ENCODE data around the gene CCM2L.
A peak's percentile ranks its signal among the peaks of the same experiment; 100 is the strongest.

CCM2L gene

GRCh38 chr20:32045999-32046398 is 35.8 kb downstream of the CCM2L start:
- Histone ChIP-seq H3K4me1 (ENCODE audit: insufficient read depth, poor library complexity, severe bottlenecking) (no peaks in the 10 kb centered on the region), H3K36me3 (ENCODE audit: low read depth) (no peaks in the 10 kb centered on the region), H3K4me3 (ENCODE audit: severe bottlenecking) (no peak overlapping the region), H3K27ac (ENCODE audit: poor library complexity, severe bottlenecking) (no peak overlapping the region), H3K9me3 (ENCODE audit: severe bottlenecking) (no peaks in the 10 kb centered on the region), H3K27me3 (ENCODE audit: insufficient read depth, poor library complexity, severe bottlenecking) (peaks cover 46% of the 10 kb centered on the region)
- ATAC-seq (ENCODE audit: low read depth), result no peak; the same call in 2 of the 3 replicates
- DNase-seq (ENCODE audit: low spot score), result no peak
- no peak for TF ChIP-seq CTCF (IDR thresholded peaks at IDR 0.05; ENCODE audit: poor library complexity, severe bottlenecking)

GRCh38 chr20:32050324-32050841 is 40.1 kb downstream of the CCM2L start:
- Histone ChIP-seq H3K4me1 (ENCODE audit: insufficient read depth, poor library complexity, severe bottlenecking) (no peaks in the 10 kb centered on the region), H3K36me3 (ENCODE audit: low read depth) (no peaks in the 10 kb centered on the region), H3K27me3 (ENCODE audit: insufficient read depth, poor library complexity, severe bottlenecking) (peaks cover 64% of the 10 kb centered on the region), H3K9me3 (ENCODE audit: severe bottlenecking) (no peaks in the 10 kb centered on the region), H3K27ac (ENCODE audit: poor library complexity, severe bottlenecking) (no peak overlapping the region), H3K4me3 (ENCODE audit: severe bottlenecking) (no peak overlapping the region)
- no peak for ATAC-seq (ENCODE audit: low read depth)
- TF ChIP-seq CTCF (IDR thresholded peaks at IDR 0.05; ENCODE audit: poor library complexity, severe bottlenecking), result no peak
- DNase-seq (ENCODE audit: low spot score), result no peak

GRCh38 chr20:32050851-32051556 is 40.8 kb downstream of the CCM2L start:
- H3K4me3 ChIP-seq (ENCODE audit: severe bottlenecking), result no peak overlapping the region
- no peak overlapping the region for H3K27ac ChIP-seq (ENCODE audit: poor library complexity, severe bottlenecking)
- H3K27me3 ChIP-seq (ENCODE audit: insufficient read depth, poor library complexity, severe bottlenecking), result peaks cover 69% of the 10 kb centered on the region
- no peak for DNase-seq (ENCODE audit: low spot score)
- no peaks in the 10 kb centered on the region for H3K9me3 ChIP-seq (ENCODE audit: severe bottlenecking)
- ATAC-seq (ENCODE audit: low read depth), result peak; percentile 19; the same call in 2 of the 3 replicates
- TF ChIP-seq CTCF (IDR thresholded peaks at IDR 0.05; ENCODE audit: poor library complexity, severe bottlenecking), result no peak
- no peaks in the 10 kb centered on the region for H3K4me1 ChIP-seq (ENCODE audit: insufficient read depth, poor library complexity, severe bottlenecking)
- H3K36me3 ChIP-seq (ENCODE audit: low read depth), result no peaks in the 10 kb centered on the region

GRCh38 chr20:32051720-32052089 is 41.5 kb downstream of the CCM2L start:
- Histone ChIP-seq H3K9me3 (ENCODE audit: severe bottlenecking) (no peaks in the 10 kb centered on the region), H3K36me3 (ENCODE audit: low read depth) (no peaks in the 10 kb centered on the region), H3K27ac (ENCODE audit: poor library complexity, severe bottlenecking) (no peak overlapping the region), H3K4me3 (ENCODE audit: severe bottlenecking) (no peak overlapping the region), H3K27me3 (ENCODE audit: insufficient read depth, poor library complexity, severe bottlenecking) (peaks cover 73% of the 10 kb centered on the region), H3K4me1 (ENCODE audit: insufficient read depth, poor library complexity, severe bottlenecking) (no peaks in the 10 kb centered on the region)
- DNase-seq (ENCODE audit: low spot score), result no peak
- ATAC-seq (ENCODE audit: low read depth), result no peak
- no peak for TF ChIP-seq CTCF (IDR thresholded peaks at IDR 0.05; ENCODE audit: poor library complexity, severe bottlenecking)
